ENCODE data around the gene ENTPD2. TPM values are rescaled to one million over a fixed set of nuclear protein-coding genes. Genes with fewer than 3 reads are reported as not detected.

The ENTPD2 gene
- total and polyA plus RNA-seq, 2 donors = 0.09 to 0.27 TPM

DNA sequence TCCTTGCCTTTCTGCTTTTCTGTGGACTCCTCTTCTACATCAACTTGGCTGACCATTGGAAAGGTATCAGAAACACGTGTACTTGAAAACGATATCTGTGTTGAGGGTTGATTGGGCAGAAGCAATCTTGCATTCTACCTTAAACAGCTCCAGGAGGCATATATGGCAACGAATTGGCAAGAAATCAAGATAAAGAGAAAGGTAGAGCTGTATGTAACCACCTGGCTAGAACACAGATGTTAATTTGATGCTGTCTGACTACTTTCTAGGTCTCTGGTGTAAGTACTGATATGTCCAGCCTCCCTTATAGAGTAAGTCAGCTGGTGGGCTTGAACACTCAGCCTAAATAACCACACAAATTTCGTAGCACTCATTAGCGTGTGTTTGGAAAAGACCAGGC lies 34.3 kb upstream of the ENTPD2 start:
- H3K27me3 ChIP-seq (ENCODE audit: control insufficient read depth in 2 of 2, insufficient read depth in 1 of 2, low read length in 1 of 2) = peaks cover 5 to 24% of the 10 kb centered on the region in 2 donors
- DNase-seq (ENCODE audit: low read depth in 6 of 9, low spot score in 9 of 9) = no peak
- H3K9me3 ChIP-seq (ENCODE audit: control insufficient read depth in 2 of 2, insufficient read depth in 1 of 2, low read length in 1 of 2) = no peaks in the 10 kb centered on the region
- no peak overlapping the region for H3K4me3 ChIP-seq (ENCODE audit: low read length in 2 of 2)
- peaks cover 6 to 9% of the 10 kb centered on the region in 2 donors for H3K36me3 ChIP-seq (ENCODE audit: control insufficient read depth in 2 of 2, insufficient read depth in 2 of 2, low read length in 1 of 2)
- H3K27ac ChIP-seq (ENCODE audit: low read depth in 1 of 2, low read length in 1 of 2) = no peak overlapping the region
- peaks cover 15 to 20% of the 10 kb centered on the region in 2 donors for H3K4me1 ChIP-seq (ENCODE audit: control insufficient read depth in 2 of 2, insufficient read depth in 2 of 2, low read length in 2 of 2)
- WGBS = 95% methylated on average over 5 of the region's 5 CpGs

DNA sequence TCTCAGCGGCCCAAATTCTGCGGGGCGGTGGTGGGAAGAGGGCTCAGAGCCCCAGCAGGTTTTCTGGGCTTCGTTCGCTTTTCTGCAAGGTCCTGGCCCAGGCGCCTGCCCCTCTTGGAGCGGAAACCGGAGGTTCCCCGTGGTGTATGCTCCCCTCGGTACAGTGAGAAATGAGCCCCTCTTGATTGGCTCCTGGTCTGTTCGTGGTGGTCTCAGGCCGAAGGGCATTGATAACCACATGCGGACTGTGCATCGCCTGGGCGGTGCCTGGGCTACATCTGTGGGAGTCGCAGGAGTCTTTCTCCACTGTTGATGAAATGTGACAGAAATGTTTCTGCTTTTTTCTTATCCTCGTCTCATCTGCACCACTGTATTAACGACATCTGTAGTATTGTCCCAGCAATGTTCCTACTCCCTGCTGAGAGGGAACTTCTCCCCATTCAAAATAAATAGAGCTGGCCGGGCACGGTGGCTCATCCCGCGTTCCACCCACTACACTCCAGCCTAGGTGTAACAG lies 33.6 kb upstream of the ENTPD2 start:
- Histone ChIP-seq H3K27me3 (ENCODE audit: control insufficient read depth in 2 of 2, insufficient read depth in 1 of 2, low read length in 1 of 2) (peaks cover 5 to 29% of the 10 kb centered on the region in 2 donors), H3K4me3 (ENCODE audit: low read length in 2 of 2) (peak overlapping the region; percentile 66 to 70), H3K27ac (ENCODE audit: low read depth in 1 of 2, low read length in 1 of 2) (peak overlapping the region; percentile 82 to 93), H3K4me1 (ENCODE audit: control insufficient read depth in 2 of 2, insufficient read depth in 2 of 2, low read length in 2 of 2) (peaks cover 15 to 20% of the 10 kb centered on the region in 2 donors), H3K9me3 (ENCODE audit: control insufficient read depth in 2 of 2, insufficient read depth in 1 of 2, low read length in 1 of 2) (no peaks in the 10 kb centered on the region), H3K36me3 (ENCODE audit: control insufficient read depth in 2 of 2, insufficient read depth in 2 of 2, low read length in 1 of 2) (peaks cover 3 to 8% of the 10 kb centered on the region in 2 donors)
- DNase-seq (ENCODE audit: low read depth in 6 of 9, low spot score in 9 of 9) = no peak
- WGBS = 15% methylated on average over 22 of the region's 22 CpGs

DNA sequence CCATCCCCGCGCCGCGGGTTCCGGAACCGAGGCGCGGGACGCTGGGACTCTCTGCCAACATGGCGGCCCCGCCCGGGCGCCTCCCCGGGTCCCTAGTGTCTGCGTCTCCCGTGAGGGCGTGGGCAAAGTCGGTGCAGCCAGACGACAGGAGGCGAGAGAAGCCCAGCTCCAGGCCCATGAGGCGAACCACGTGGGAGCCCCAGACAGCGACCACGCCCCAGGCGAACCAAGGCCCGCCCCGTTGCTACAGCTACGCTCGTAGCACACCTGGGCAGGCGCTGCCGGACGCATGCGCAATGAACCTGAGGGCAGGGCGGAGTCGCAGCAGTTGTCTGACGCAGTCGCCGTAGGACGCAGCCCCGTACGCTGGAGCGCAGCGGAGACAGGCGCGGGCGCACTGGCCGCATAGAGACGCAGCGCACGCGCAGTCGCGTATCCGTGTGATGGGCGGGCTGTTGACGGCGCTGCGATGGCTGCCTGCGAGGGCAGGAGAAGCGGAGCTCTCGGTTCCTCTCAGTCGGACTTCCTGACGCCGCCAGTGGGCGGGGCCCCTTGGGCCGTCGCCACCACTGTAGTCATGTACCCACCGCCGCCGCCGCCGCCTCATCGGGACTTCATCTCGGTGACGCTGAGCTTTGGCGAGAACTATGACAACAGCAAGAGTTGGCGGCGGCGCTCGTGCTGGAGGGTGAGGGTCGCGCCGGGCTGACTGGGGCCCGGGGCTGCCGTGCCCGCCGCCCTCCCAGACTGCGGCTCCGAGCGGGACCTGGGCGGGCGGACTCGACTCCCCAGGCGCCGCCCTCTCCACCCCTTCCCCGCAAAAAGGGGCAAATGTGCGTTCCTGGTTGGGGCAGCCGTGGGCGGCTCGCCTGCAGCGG lies 32.9 kb upstream of the ENTPD2 start, which contains the start of gene MAN1B1:
MAN1B1 (plus strand) TSS at position 455 of the 878 bp plus-strand sequence; CDS start at position 470, 15 bp downstream.
- Histone ChIP-seq H3K4me1 (ENCODE audit: control insufficient read depth in 2 of 2, insufficient read depth in 2 of 2, low read length in 2 of 2) (peaks cover 15 to 20% of the 10 kb centered on the region in 2 donors), H3K36me3 (ENCODE audit: control insufficient read depth in 2 of 2, insufficient read depth in 2 of 2, low read length in 1 of 2) (peaks cover 3% of the 10 kb centered on the region in 2 donors), H3K27ac (ENCODE audit: low read depth in 1 of 2, low read length in 1 of 2) (peak within 1 kb of the TSS; percentile 82 to 93), H3K9me3 (ENCODE audit: control insufficient read depth in 2 of 2, insufficient read depth in 1 of 2, low read length in 1 of 2) (no peaks in the 10 kb centered on the region), H3K27me3 (ENCODE audit: control insufficient read depth in 2 of 2, insufficient read depth in 1 of 2, low read length in 1 of 2) (peaks cover 5 to 29% of the 10 kb centered on the region in 2 donors), H3K4me3 (ENCODE audit: low read length in 2 of 2) (peak within 1 kb of the TSS; percentile 66 to 70)
- peak; percentile 97 to 100 (median 98) for DNase-seq (ENCODE audit: low read depth in 6 of 9, low spot score in 9 of 9)
- WGBS = under 1% methylated on average over 101 of the region's 101 CpGs

DNA sequence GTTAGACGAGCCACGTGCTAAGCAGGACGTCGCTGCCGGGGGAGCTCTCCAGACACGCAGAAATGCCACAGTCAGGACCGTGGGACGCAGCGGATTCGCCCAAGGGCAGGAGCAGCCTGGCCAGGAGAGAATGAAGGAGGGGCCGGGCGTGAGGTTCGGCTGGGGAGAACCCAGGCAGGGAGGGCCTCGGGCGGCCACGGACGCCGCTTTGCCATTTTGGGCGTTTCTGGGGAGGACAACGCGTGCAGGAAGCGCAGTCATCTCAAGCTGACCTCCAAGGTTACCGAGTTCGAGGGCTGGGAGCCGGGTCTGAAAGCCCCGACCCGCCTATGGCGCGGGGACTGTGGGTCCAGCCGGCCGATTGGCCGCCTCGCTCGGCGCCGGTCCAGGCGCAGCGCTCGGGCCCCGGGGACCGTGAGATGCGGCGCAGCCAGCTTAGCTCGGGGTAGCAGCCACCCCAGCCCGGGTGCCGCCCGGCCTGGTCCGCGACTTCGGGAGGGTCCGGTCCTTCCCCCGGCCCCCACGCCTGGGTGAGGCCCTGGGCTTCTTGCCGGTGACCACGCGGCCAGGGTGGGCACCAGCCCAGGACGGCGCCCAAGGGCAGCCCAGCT lies 32.2 kb upstream of the ENTPD2 start:
- H3K27me3 ChIP-seq (ENCODE audit: control insufficient read depth in 2 of 2, insufficient read depth in 1 of 2, low read length in 1 of 2) = peaks cover 5 to 31% of the 10 kb centered on the region in 2 donors
- no peak for DNase-seq (ENCODE audit: low read depth in 6 of 9, low spot score in 9 of 9)
- no peaks in the 10 kb centered on the region for H3K9me3 ChIP-seq (ENCODE audit: control insufficient read depth in 2 of 2, insufficient read depth in 1 of 2, low read length in 1 of 2)
- H3K27ac ChIP-seq (ENCODE audit: low read depth in 1 of 2, low read length in 1 of 2) = peak overlapping the region in 1 of 2 donors; percentile 80
- 2% methylated on average over 58 of the region's 58 CpGs for WGBS
- H3K4me3 ChIP-seq (ENCODE audit: low read length in 2 of 2) = peak overlapping the region; percentile 48 to 70
- H3K4me1 ChIP-seq (ENCODE audit: control insufficient read depth in 2 of 2, insufficient read depth in 2 of 2, low read length in 2 of 2) = peaks cover 15 to 20% of the 10 kb centered on the region in 2 donors
- H3K36me3 ChIP-seq (ENCODE audit: control insufficient read depth in 2 of 2, insufficient read depth in 2 of 2, low read length in 1 of 2) = peaks cover under 1 to 2% of the 10 kb centered on the region in 2 donors

DNA sequence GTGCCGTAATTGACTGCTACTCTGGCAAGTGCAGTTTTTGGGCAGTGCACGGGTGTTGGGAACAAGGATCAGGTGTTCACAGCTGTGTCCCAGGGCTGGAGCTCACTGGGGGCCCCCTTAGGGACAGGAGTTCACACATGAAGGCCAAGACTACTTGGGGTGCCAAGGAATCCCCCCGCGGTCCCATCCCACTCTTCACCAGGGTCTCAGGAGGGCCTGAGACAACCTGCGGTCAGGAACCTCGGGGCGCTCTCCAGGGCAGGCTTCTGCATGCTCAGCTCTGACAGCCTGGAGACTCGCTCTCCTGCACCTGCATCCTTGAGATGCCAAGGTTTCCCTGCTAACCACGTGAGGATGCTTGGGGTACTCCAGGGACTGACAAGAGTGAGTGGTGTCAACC lies 30.7 kb upstream of the ENTPD2 start:
- WGBS = 88% methylated on average over 9 of the region's 9 CpGs
- no peak overlapping the region for H3K27ac ChIP-seq (ENCODE audit: low read depth in 1 of 2, low read length in 1 of 2)
- no peak overlapping the region for H3K4me3 ChIP-seq (ENCODE audit: low read length in 2 of 2)
- no peaks in the 10 kb centered on the region for H3K9me3 ChIP-seq (ENCODE audit: control insufficient read depth in 2 of 2, insufficient read depth in 1 of 2, low read length in 1 of 2)
- H3K36me3 ChIP-seq (ENCODE audit: control insufficient read depth in 2 of 2, insufficient read depth in 2 of 2, low read length in 1 of 2) = no peaks in the 10 kb centered on the region
- peaks cover 15 to 20% of the 10 kb centered on the region in 2 donors for H3K4me1 ChIP-seq (ENCODE audit: control insufficient read depth in 2 of 2, insufficient read depth in 2 of 2, low read length in 2 of 2)
- peaks cover 5 to 46% of the 10 kb centered on the region in 2 donors for H3K27me3 ChIP-seq (ENCODE audit: control insufficient read depth in 2 of 2, insufficient read depth in 1 of 2, low read length in 1 of 2)
- no peak for DNase-seq (ENCODE audit: low read depth in 6 of 9, low spot score in 9 of 9)

DNA sequence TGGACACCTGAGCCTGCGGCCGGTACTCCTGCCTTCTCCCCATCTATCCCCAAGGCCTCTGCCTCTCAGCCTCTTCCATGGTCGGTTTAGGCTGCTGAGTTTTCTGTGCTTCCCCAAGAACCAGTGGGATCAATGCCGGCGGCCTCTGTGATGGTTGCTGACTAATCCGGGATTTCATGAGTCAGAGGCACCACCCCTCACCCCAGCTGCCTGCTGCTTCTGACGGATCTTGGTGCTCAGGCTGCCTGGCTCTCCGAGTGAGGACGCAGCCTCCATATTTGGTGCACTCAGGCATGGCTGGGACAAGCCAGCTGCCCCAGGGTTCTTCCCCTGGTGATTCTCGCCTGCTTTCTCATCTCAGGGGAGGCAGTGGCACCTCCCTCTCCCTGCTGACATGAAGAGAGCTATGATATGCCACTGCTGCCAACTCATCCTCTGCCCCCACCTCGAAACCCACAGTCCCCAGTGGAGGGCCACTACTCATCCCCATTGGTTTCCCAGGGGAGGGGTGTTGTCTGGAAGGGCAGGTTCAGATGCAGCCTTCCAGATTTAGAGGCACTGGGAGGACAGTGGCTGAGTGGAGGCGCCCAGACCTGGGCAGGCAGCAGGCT lies 29.6 kb upstream of the ENTPD2 start:
- Histone ChIP-seq H3K27ac (ENCODE audit: low read depth in 1 of 2, low read length in 1 of 2) (no peak overlapping the region), H3K27me3 (ENCODE audit: control insufficient read depth in 2 of 2, insufficient read depth in 1 of 2, low read length in 1 of 2) (peaks cover 5 to 56% of the 10 kb centered on the region in 2 donors), H3K4me3 (ENCODE audit: low read length in 2 of 2) (no peak overlapping the region), H3K9me3 (ENCODE audit: control insufficient read depth in 2 of 2, insufficient read depth in 1 of 2, low read length in 1 of 2) (no peaks in the 10 kb centered on the region), H3K4me1 (ENCODE audit: control insufficient read depth in 2 of 2, insufficient read depth in 2 of 2, low read length in 2 of 2) (peaks cover 15 to 20% of the 10 kb centered on the region in 2 donors), H3K36me3 (ENCODE audit: control insufficient read depth in 2 of 2, insufficient read depth in 2 of 2, low read length in 1 of 2) (no peaks in the 10 kb centered on the region)
- 91% methylated on average over 12 of the region's 12 CpGs for WGBS
- no peak for DNase-seq (ENCODE audit: low read depth in 6 of 9, low spot score in 9 of 9)

DNA sequence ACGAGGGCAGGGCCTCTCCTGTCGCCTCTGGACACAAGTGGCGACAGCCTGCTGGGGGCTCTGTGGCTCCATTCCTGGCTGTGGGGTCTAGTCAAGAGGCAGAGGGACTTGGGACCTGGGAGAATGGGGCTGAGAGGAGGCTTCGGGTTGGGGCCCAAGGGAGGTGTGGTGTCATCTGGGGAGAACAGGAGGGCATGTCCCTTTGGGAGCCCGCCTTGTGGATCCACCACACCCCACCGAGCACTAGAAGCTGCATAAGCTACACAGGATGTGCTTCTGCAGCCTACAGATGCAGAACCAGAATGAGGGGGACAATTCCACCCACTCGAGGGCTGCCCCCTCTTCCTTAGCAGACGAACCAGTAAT lies 29.0 kb upstream of the ENTPD2 start:
- WGBS = 92% methylated on average over 8 of the region's 8 CpGs
- Histone ChIP-seq H3K4me1 (ENCODE audit: control insufficient read depth in 2 of 2, insufficient read depth in 2 of 2, low read length in 2 of 2) (peaks cover 18 to 23% of the 10 kb centered on the region in 2 donors), H3K27me3 (ENCODE audit: control insufficient read depth in 2 of 2, insufficient read depth in 1 of 2, low read length in 1 of 2) (peaks cover 10 to 62% of the 10 kb centered on the region in 2 donors), H3K9me3 (ENCODE audit: control insufficient read depth in 2 of 2, insufficient read depth in 1 of 2, low read length in 1 of 2) (no peaks in the 10 kb centered on the region), H3K4me3 (ENCODE audit: low read length in 2 of 2) (no peak overlapping the region), H3K27ac (ENCODE audit: low read depth in 1 of 2, low read length in 1 of 2) (no peak overlapping the region), H3K36me3 (ENCODE audit: control insufficient read depth in 2 of 2, insufficient read depth in 2 of 2, low read length in 1 of 2) (no peaks in the 10 kb centered on the region)
- DNase-seq (ENCODE audit: low read depth in 6 of 9, low spot score in 9 of 9) = no peak

DNA sequence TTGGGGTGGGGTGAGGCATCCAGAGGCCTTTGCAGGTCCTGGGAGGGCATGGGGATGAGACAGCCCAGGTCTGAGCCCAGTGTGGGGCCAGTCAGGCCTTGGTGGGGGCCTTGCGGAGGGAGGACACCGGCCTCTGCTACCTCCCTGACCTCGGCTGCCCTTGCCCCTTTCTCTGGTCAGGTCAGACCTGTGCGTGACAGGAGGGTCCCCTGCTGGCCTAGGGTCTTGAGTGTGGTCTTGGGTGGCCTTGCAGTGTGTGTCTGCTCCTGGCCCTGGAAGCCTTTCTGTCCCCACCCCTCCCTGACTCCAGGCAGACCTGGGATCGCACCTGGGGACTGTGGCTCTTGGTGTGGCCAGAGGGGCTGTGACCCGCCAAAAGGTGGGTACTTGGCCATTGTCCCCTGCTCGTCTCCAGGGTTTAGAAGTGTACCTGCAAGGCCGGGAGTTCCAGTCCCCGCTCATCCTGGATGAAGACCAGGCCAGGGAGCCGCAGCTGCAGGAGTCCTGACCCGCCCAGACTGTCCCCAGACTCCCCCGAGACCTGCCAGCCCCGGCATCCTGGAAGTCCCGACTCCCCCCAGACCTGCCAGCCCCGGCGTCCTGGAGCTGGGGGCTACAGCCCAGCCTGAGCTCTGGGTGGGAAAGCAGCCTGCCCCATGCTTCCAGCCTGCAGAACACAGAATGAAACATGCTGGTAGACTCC lies 28.5 kb upstream of the ENTPD2 start:
- H3K27ac ChIP-seq (ENCODE audit: low read depth in 1 of 2, low read length in 1 of 2) = no peak overlapping the region
- H3K36me3 ChIP-seq (ENCODE audit: control insufficient read depth in 2 of 2, insufficient read depth in 2 of 2, low read length in 1 of 2) = no peaks in the 10 kb centered on the region
- peaks cover 12 to 67% of the 10 kb centered on the region in 2 donors for H3K27me3 ChIP-seq (ENCODE audit: control insufficient read depth in 2 of 2, insufficient read depth in 1 of 2, low read length in 1 of 2)
- H3K9me3 ChIP-seq (ENCODE audit: control insufficient read depth in 2 of 2, insufficient read depth in 1 of 2, low read length in 1 of 2) = no peaks in the 10 kb centered on the region
- WGBS = 96% methylated on average over 16 of the region's 16 CpGs
- peaks cover 19 to 21% of the 10 kb centered on the region in 2 donors for H3K4me1 ChIP-seq (ENCODE audit: control insufficient read depth in 2 of 2, insufficient read depth in 2 of 2, low read length in 2 of 2)
- no peak for DNase-seq (ENCODE audit: low read depth in 6 of 9, low spot score in 9 of 9)
- H3K4me3 ChIP-seq (ENCODE audit: low read length in 2 of 2) = no peak overlapping the region

All from thymus (tissue), 11 donors.